ENCODE results near the gene MTFR2.

MTFR2 gene

DNA sequence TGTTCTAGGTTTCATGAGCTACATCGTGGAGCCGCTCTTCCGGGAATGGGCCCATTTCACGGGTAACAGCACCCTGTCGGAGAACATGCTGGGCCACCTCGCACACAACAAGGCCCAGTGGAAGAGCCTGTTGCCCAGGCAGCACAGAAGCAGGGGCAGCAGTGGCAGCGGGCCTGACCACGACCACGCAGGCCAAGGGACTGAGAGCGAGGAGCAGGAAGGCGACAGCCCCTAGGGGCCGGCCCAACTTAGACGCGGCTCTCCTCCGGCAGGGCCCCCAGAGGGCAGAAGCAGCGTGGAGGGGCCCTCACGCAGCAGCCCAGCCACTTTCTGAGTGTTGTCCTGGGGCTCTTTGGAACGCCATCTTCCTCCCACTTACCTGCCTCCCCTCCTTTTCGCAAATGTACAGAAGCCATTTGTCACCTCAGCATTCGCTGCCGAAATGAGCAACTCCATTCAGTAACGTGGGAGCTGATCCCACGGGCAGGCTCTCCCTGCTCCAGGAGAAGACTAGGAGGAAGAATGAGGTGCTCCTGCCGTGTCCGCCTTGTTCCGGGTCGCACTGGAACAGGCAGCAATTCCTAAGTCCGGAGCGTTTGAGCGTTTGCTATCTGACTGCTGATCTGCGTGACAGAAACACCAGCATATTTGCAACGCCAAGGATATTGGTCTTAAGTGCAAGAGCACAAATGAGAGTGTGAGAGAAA lies 58.4 kb downstream of the MTFR2 start:
- no peak for DNase-seq (ENCODE audit: low read depth, low spot score)
- H3K27ac ChIP-seq = no peak overlapping the region

DNA sequence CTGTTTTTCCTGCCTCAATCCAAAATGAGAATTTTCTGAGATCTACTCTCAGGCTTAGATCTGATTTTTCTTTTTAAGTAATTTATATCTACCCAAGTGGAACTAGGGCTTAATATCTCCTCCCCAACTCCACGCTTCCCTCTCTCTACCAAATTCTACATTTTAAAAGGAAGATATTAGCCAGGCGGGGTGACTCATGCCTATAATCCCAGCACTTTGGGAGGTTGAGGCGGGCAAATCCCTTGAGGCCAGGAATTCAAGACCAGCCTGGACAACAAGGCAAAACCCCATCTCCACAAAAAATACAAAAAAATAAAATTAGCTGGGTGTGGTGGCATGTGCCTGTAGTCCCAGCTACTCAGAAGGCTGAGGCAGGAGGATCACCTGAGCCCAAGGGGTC lies 61.0 kb downstream of the MTFR2 start:
- H3K27ac ChIP-seq = no peak overlapping the region
- DNase-seq (ENCODE audit: low read depth, low spot score) = no peak

GRCh38 chr6:136188486-136188885 lies 61.6 kb downstream of the MTFR2 start:
- no peak overlapping the region for H3K27ac ChIP-seq
- no peak for DNase-seq (ENCODE audit: low read depth, low spot score)

- H3K27ac ChIP-seq = no peak overlapping the region
- no peak for DNase-seq (ENCODE audit: low read depth, low spot score)
These were observed 63.7 kb downstream of the MTFR2 start for GRCh38 chr6:136186363-136186762.

DNA sequence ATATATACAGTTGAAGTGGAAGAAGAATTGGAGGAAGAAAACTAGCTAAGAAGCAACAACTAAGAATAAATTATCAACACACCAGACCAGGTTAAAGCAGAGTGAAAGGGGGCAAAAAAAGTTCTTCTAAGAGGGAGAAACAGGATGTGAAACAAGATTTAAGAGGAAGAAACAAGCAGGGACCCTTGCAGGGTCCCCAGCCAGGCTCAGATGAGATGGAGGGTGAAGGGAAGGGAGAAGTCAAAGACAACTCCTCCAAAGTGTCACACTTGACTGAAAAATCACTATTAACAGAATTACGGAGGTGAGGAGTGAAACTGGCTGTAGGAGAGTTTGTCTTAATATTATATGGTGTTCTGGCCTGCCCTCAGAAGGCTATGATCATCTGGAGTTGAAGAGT lies 65.4 kb downstream of the MTFR2 start:
- DNase-seq (ENCODE audit: low read depth, low spot score) = no peak
- H3K27ac ChIP-seq = no peak overlapping the region

- no peak for DNase-seq (ENCODE audit: low read depth, low spot score)
- no peak overlapping the region for H3K27ac ChIP-seq
These were observed 68.2 kb downstream of the MTFR2 start for GRCh38 chr6:136181861-136182260.

- no peak for DNase-seq (ENCODE audit: low read depth, low spot score)
- H3K27ac ChIP-seq = no peak overlapping the region
These were observed 68.6 kb downstream of the MTFR2 start for GRCh38 chr6:136181512-136181833.

Data from epithelial cell of prostate (primary cell).